ENCODE measurements around the gene CORO7.

Gene CORO7

GRCh38 chr16:4454623-4455022, 38.2 kb upstream of the CORO7 start:
- TF ChIP-seq CTCF (IDR thresholded peaks at IDR 0.05; ENCODE audit: insufficient read depth, low read depth, low read length, missing control alignments) = no peak
- no peak for DNase-seq (ENCODE audit: low read depth)
- no peak overlapping the region for H3K4me3 ChIP-seq (ENCODE audit: low read length)

GRCh38 chr16:4452674-4453073, 36.3 kb upstream of the CORO7 start:
- no peak for TF ChIP-seq CTCF (IDR thresholded peaks at IDR 0.05; ENCODE audit: insufficient read depth, low read depth, low read length, missing control alignments)
- H3K4me3 ChIP-seq (ENCODE audit: low read length) = no peak overlapping the region
- DNase-seq (ENCODE audit: low read depth) = no peak

- no peak for DNase-seq (ENCODE audit: low read depth)
- no peak overlapping the region for H3K4me3 ChIP-seq (ENCODE audit: low read length)
- TF ChIP-seq CTCF (IDR thresholded peaks at IDR 0.05; ENCODE audit: insufficient read depth, low read depth, low read length, missing control alignments) = no peak
These were observed 34.6 kb upstream of the CORO7 start for GRCh38 chr16:4450931-4451519.

GRCh38 chr16:4450430-4450829, 34.0 kb upstream of the CORO7 start:
- no peak for TF ChIP-seq CTCF (IDR thresholded peaks at IDR 0.05; ENCODE audit: insufficient read depth, low read depth, low read length, missing control alignments)
- no peak overlapping the region for H3K4me3 ChIP-seq (ENCODE audit: low read length)
- no peak for DNase-seq (ENCODE audit: low read depth)

- TF ChIP-seq CTCF (IDR thresholded peaks at IDR 0.05; ENCODE audit: insufficient read depth, low read depth, low read length, missing control alignments) = no peak
- DNase-seq (ENCODE audit: low read depth) = no peak
- no peak overlapping the region for H3K4me3 ChIP-seq (ENCODE audit: low read length)
These were observed 27.6 kb upstream of the CORO7 start for GRCh38 chr16:4443986-4444385.

- H3K4me3 ChIP-seq (ENCODE audit: low read length) = no peak overlapping the region
- no peak for TF ChIP-seq CTCF (IDR thresholded peaks at IDR 0.05; ENCODE audit: insufficient read depth, low read depth, low read length, missing control alignments)
- DNase-seq (ENCODE audit: low read depth) = no peak
These were observed 26.9 kb upstream of the CORO7 start for GRCh38 chr16:4443271-4443670.

- no peak for DNase-seq (ENCODE audit: low read depth)
These were observed 26.0 kb upstream of the CORO7 start for GRCh38 chr16:4442371-4442770.

More at GRCh38 chr16:4442371-4442770, 26.0 kb upstream of the CORO7 start:
- TF ChIP-seq CTCF (IDR thresholded peaks at IDR 0.05; ENCODE audit: insufficient read depth, low read depth, low read length, missing control alignments) = no peak
- H3K4me3 ChIP-seq (ENCODE audit: low read length) = no peak overlapping the region
